ENCODE measurements around the gene KCNC3.

GRCh38 chr19:50269653-50270052, 59.5 kb downstream of the KCNC3 start:
- TF ChIP-seq, protein P1, sequence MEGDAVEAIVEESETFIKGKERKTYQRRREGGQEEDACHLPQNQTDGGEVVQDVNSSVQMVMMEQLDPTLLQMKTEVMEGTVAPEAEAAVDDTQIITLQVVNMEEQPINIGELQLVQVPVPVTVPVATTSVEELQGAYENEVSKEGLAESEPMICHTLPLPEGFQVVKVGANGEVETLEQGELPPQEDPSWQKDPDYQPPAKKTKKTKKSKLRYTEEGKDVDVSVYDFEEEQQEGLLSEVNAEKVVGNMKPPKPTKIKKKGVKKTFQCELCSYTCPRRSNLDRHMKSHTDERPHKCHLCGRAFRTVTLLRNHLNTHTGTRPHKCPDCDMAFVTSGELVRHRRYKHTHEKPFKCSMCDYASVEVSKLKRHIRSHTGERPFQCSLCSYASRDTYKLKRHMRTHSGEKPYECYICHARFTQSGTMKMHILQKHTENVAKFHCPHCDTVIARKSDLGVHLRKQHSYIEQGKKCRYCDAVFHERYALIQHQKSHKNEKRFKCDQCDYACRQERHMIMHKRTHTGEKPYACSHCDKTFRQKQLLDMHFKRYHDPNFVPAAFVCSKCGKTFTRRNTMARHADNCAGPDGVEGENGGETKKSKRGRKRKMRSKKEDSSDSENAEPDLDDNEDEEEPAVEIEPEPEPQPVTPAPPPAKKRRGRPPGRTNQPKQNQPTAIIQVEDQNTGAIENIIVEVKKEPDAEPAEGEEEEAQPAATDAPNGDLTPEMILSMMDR (IDR thresholded peaks at IDR 0.05; ENCODE audit: insufficient read depth, low read depth, low read length): no peak
- TF ChIP-seq EZH2 (IDR thresholded peaks at IDR 0.05; ENCODE audit: insufficient read depth, low read length): no peak
